Stimulated activated CD8-positive, alpha-beta memory T cell treated with anti-CD3 and anti-CD28 coated beads, Interleukin-12 subunit alpha, Interleukin-12 subunit beta, amount 100 ng/mL, for 4 hours (primary cell): ENCODE measurements around the gene WAC.

ENCODE experiments used
- DNase-seq: peaks from one replicate; pipeline ENCODE4 v3.0.0-alpha.2; 2020; ENCODE audit warnings: low read depth

The WAC gene

DNA sequence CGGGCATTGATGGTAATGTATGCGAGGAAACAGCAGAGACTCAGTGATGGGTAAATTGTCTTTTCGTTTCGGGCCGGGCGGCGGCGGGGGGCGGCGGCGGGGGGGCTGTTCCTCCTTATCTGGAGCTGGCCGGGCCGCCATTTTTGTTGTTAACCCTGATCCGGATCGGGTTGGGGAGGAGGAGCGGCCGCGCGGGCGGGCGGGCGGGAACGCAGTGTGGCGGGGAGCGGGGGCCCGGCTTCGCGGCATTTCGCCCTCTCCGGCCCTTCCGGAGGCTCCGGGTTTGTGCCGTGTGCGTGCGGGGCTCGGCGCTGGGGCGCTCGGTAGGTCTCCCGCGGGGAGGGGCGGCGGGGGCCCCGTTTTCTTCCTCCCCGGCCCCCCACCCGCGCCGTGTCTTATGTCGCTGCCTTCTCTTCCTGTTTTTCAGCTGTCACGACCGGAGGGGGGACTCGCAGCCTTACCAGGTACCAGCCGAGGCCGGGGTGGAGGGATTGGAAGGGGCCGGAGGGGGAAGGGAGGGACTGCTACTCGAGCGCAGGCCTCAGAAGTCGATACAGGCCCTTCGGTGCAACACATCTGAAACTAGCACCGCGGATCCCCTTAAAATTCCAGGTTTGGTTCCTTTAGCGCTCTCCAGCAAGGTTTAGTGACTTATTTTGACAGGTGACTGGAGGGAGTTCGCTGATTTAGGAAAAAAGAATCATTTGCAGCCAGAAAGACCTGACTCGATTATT is 820 bp downstream of the WAC start:
- peak; percentile 46 for DNase-seq

DNA sequence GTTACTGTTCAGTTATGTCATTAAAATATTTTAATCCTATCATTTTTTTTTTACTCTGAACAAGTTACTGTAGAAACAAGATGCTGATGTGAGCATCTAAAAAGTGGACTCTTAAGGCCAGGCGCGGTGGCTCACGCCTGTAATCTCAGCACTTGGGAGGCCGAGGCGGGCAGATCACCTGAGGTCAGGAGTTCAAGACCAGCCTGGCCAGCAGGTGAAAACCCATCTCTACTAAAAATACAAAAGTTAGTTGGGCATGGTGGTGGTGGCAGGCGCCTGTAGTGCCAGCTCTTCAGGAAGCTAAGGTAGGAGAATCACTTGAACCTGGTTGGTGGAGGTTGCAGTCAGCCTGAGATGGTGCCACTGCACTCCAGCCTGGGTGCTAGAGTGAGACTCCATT is 2.9 kb downstream of the WAC start:
- no peak for DNase-seq

DNA sequence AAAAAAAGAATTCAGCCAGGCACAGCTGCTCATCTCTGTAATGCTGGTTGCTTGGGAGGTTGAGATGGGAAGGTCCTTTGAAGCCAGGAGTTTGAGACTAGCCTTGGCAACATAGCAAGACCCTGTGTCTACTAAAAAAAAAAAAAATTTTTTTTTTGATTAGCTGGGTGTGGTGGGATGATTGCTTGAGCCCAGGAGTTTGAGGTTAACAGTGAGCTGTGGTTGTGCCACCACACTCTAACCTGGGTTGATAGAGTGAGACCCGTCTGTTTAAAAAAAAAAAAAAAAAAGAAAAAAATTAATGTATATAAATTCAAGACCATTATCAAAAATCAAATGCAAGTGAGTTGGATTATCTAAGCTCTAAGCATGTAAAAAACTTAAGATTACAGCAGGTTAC is 5.7 kb downstream of the WAC start:
- no peak for DNase-seq

DNA sequence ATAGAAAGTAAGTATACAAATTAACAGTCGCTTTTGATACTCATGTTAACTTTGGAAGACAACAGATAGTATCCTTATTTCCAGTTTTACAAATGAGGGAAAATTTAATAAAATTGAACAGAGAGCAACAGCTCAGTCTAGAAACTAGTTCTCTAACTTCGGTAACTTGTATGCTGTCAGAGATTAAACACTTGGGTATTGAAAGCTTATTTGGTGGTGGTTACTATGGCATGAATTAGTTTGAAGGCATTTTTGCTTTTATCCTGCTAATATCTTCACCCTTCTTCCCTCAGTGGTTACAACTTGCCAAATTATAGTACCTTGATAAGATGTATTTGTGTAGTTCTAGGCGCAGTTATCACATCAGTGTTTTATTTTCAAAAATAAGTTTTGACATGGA is 7.2 kb downstream of the WAC start:
- no peak for DNase-seq

DNA sequence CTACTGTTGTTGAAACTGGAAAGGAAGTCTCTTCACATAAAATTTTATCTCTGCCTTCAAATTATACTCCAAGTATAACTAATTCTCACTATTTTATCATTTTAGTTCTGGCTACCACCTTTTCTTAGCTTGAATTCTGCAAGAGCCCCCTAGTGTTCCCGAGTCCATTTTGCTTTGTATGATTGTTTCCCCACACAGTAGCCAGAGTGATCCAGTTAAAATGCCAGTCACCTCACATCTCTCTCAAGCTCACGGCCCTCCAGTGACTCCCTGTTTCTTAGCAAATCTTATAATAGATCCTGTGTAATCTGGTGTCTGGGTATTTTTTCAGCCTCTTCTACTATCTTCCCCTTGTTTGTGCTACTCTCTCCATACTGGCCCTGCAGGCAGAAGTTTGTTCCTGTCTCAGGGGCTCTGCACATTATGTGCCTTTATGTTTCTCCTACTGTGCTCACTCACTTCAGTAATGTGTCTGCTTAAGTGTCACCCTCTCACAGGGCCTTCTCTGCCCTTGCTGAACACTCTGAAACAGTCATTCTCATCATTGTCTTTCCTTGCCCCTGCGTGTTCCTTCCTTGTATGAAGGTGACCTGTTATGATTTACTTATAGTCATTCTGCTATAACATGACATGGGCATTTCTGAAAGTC is 8.9 kb downstream of the WAC start:
- no peak for DNase-seq

DNA sequence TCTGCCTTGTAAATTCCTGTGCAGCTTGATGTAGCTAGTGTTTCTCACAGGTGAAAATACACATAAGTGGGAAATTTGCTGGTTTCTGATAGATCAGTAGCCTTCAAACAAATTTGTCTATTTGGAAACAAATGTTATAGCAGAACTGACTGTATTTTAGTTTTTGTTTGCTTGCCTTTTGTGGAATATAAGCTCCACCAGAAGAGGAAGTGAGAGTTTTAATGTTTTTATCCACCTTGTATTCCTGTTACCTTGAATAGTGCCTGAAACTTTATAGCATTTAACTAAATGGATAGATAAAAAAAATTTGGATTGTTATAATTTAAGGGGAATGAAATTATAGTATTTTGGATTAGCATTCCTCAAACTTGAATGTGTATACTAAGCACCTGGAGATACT is 9.8 kb downstream of the WAC start:
- DNase-seq, result no peak

DNA sequence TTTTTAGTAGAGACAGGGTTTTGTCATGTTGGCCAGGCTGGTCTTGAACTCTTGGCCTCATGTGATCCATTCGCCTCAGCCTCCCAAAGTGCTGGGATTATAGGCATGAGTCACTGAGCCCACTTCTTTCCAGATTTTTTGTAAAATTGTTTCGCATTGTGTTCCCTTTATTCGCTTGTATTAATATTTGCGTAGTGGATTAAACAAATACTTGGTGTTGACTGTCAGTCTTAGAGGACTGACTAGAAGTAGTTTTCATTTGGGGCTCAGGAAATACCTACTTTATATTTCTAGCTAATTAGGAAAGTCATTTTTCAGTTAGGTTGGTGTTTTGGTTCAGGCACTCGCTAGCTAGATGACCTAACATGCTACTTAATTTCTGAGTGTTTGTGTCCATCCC is 11.1 kb downstream of the WAC start:
- DNase-seq, result no peak

DNA sequence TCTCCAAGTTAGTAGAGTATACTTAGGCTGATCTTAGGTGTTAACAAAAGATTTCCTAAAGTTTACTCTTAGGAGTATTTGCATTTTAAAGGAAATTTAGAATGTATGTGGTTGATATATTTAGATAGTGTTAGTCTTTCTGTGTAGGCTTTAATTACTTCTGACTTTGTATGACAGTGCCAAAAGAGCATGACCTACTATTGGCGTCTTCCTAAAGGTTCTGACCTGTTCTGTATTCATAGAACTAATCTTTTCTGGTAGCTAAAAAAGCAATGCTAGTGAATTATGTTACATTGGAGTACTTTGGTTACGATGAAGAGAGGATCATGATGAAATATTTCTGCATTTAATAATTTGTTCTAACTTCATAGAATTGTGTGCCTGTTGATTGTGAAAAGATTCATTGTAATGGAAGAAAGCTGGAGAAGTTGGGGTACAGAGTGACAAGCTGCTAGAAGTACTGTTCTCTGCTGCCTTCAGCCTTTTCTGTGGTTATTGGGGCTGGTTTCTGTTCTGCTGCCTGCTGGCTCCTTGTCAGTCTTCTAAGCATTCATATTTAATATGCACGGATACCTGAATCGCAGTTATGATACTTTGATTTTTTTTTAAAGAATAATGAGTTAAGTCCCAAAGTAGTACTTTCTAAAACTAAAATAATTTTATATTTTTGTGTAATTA is 13.2 kb downstream of the WAC start:
- no peak for DNase-seq

DNA sequence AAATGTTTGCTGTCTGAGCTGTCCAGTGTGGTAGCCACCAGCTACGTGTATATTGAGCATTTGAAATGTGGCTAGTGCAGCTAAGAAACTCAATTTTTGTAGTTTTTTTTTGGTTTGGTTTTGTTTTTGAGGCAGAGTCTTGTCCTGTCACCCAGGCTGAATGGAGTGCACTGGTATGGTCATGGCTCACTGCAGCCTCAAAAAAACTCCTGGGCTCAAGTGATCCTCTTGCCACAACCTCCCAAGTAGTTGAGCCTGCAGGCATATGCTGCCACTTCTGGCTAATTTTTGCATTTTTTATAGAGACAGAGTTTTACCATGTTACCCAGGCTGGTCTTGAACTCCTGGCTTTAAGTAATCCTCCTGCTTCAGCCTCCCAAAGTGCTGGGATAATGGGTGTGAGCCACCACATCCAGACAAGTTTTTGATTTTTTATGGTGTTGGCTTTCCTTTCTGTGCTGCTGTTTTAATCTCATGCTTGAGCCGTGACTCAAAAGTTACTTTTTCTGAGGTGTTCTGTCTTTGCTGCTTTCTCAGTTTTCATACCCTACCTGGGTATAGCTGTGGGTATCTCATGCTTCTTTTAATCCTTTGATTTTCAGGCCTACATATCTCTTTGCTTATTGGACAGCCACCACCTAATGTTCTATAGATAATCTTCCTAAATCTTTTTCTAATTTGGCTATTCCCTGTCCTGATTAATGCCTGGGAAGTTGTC is 16.0 kb downstream of the WAC start:
- no peak for DNase-seq

DNA sequence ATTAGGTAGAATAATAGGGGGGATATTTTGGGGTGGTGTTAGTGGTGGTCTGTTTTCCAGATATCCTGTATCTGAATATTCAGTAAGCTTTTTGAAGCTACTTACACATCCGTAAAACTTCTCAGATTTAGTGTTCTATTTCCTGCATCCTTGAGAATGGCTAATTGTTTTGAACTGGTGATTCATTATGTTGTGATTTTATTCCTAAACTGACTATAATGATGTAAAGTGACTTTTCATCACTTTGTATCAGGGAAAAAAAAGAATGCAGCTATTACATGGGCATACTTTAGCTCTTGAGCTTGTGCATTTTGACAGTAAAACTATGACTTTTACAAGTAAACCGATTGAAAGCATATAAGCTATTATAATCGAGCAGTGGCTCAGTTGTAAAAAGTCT is 18.2 kb downstream of the WAC start:
- no peak for DNase-seq

DNA sequence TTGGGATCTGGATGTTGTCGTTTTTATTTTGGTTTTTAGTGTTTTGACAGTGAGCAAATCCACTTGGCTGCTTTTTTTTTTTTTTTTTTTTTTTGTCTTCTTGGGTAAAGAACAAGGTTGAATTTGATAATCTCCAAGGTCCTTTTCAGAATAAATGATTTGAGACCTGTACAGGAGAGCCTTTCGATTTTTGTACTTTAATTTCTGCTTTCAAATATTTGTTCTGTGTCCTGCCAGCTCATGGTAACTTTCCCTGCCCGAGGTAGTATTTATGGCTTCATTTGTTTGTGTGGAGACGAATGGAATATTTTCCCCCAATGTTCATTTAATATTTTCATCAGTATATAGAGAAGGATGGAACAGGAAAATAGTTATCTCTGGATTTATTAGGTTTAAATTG is 19.9 kb downstream of the WAC start:
- no peak for DNase-seq

DNA sequence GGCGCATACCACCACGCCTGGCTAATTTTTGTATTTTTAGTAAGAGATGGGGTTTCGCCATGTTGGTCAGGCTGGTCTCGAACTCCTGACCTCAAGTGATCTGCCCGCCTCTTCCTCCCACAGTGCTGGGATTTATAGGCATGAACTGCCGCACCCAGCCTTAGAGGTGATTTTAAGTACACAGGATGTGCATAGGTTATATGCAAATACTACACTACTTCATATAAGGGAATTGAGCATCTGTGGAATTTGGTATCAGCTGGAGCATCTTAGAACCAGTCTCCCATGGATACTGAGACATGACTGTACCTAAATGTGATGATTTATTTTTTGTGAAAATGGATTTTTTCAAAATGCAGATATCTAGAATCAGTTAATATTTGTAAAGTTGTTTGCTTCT is 21.1 kb downstream of the WAC start:
- DNase-seq, result no peak

DNA sequence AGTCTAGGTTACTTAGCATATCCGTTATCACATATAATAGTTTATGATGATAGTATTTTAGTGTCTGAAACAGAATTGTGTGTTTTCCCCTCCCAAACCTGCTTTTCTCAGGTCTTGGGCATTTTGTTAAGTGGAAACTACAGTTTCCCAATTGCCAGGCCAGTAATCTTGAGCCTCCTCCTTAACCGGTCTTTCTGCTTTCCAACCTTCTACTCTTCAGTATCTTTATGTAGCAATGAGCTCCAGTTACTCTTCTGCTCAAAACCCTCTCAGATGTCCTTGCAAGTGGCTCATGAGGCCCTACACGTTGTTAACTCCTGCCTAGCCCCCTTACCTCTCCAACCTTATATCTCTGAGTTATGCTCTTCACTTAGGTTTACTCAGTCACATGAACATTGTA is 22.0 kb downstream of the WAC start:
- no peak for DNase-seq

DNA sequence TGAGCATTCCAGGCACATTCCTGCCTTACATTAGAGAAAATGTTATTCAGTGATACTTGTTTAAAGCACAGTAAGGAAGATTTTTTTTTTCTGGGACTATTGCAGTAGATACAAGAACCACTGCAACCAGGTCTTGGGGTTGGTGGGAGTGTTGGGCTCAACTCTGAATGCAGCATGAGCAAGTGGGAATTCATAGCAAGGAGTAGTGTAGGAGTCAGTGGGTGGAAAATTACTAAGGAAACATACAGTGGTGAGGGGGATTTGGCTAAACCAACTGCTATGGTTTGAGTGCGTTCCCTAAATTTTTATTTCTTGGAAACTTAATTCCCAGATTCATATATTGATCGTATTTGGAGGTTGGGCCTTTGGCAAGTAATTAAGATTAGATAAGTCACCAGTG is 22.4 kb downstream of the WAC start:
- DNase-seq, result no peak

DNA sequence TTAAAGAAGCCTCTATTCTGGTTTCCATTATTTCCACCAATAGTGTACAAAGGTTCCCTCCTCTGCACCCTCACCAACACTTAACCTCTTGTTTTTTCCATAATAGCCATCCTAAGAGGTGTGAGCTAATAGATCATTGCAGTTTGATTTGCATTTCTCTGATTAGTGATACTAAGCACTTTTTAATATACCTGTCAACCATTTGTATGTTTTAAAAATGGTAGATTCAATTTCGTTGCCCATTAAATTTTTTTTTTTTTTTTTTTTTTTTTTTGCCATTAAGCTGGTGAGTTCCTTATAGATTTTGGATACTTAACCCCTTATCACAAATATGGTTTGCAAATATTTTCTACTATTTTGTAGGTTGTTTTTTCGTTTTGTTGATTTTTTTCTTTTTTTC is 23.2 kb downstream of the WAC start:
- no peak for DNase-seq

DNA sequence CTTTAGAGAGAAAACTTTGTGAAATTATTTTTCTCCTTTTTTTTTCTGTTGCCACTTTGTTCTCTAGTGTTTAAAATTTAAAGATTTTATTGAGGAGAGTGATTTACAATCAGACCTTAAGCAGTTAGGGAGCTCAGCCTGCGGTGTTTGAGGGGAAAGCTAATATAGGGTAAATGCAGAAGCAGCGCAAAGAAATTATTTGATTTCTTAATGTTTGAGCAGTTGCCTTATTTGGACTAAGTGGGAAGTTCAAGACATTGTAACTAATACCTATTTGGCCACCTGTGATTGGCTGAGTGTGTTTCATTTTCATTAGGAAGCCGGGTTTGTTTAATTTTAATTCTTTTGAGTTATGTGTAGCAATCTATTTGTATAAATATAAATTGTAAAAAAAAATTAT is 25.3 kb downstream of the WAC start:
- no peak for DNase-seq

DNA sequence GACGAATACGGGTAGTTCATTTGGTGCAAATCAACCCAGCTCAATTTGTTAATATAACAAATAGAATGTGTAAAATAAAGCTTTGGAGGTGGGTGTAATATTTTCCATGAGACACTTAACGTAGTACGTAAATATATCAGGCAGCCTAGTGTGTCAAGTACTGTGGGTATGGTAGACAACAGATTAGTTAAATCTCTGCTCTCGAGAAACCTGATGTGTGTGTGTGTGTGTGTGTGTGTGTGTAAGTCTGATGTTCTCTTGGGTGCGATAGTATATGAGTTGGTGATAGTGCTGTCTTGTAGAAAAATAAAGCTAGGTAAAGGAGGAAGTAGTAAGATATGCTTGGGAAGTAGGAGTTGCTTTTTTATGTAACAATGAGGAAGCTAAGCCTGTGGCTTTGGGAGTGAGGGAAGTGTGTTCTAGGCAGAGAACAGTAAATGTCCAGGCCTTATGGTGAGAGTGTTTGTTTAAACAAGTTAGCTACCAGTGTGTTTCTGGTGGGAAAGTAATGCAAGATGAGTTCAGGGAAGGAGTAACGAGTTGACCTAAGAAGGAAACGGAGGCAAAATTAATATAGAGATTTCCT is 26.1 kb downstream of the WAC start:
- DNase-seq, result no peak

DNA sequence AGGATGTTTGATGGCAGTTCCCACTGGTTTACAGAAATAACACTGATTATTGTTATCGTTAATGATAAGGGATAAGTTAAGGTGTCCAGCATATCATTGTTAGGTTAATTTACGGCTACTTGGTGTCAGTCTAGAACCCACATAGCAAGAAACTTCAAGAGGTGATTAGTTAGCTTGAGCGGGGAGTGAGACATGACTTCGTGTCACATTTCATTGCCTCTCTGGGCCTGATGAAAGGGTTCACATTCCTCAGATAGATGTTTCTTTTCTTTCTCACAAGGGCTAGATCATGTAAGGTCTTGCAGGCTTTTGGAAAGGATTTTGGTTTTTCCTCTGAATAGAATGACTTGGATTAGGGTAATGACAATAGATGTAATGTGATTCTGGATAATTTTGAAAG is 26.7 kb downstream of the WAC start:
- DNase-seq, result no peak

DNA sequence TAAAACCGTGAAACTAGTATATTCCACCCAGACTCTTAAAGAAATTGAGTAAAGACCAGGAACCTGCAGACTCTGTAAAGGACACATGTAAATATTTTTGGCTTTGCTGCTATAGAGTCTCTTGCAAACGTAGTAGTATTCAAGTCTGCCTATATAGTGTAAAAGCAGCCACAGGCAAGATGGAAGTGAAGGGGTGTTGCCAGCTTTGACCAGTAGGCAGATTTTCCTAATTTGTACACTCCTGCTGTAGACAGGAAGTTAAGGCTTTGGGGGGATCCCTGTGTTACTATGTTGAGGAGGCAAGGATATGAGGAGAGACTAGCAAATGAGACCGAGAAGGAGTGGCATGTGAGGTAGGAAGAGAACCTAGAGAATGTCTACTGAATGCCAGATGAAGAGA is 27.7 kb downstream of the WAC start:
- DNase-seq, result no peak

DNA sequence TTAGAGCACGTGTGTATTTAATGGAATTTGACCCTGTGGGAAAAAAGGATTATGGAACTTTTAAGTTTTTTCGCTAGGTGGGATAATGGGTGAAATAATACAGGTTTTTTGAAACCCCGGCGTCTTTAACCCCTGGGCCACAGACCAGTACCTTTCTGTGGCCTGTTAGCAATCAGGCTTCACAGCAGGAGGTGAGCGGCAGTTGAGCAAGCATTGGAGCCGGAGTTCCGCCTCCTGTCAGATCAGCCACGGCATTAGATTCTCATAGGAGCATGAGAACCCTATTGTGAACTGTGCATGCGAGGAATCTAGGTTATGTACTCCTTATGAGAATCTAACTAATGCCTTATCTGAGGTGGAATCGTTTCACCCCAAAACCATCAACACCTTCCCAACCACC is 28.6 kb downstream of the WAC start:
- DNase-seq, result no peak

DNA sequence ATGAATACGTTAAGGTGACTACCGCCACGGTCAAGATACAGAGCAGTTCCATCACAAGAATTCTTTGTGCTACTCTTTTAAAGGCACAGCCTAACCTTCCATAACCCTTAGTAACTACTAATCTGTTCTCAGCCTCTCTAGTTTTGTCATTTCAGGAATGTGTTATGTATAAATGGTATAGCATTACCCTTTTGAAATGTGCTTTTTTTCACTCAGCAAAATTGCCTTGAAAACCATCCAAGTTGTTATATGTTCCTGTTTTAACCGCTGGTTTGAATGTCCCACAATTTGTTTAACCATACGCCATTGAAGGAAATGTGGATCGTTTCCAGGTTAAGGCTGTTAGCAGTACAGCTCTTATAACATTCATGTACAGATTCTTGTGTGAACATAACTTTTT is 32.0 kb downstream of the WAC start:
- DNase-seq, result no peak

DNA sequence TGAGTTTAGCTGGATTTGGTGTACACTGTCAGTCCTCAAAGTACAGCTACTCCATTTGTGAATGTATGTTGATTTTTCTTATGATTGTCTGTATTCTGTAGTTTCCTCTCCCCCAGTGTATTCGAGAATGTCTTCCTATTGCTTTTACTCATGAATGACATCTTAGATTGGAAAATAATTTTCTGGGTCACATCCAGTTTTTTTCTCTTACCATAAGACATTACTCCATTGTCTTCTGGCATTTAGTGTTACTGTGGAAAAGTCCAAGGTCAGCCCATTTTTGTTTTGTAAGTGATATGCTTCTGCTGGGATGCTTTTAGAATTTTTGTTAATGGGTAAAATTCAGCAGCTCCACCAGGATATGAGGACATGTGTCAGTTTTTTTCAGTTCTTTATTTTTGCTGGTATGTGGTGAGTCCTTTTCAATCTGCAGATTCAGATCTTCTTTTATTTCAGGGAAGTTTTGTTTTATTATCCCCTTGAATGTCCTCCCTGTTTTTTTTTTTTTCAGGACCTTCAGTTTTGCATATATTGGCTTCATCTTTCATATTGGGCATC is 33.6 kb downstream of the WAC start:
- DNase-seq, result no peak
